22Rv1 (cell line): ENCODE results near the gene NOXO1.

Experiments
- ZFX ChIP-seq: fragments of 450-650 bp; IDR thresholded peaks from 2 replicates; pipeline ENCODE4 v1.6.1; 2017; ENCODE audit warnings: antibody characterized with exemption, borderline replicate concordance
- TF ChIP-seq, protein P1 (sequence below): fragments of 450-650 bp; IDR thresholded peaks from 2 replicates; pipeline ENCODE4 v1.5.1; 2017; ENCODE audit warnings: mild to moderate bottlenecking

DNA sequence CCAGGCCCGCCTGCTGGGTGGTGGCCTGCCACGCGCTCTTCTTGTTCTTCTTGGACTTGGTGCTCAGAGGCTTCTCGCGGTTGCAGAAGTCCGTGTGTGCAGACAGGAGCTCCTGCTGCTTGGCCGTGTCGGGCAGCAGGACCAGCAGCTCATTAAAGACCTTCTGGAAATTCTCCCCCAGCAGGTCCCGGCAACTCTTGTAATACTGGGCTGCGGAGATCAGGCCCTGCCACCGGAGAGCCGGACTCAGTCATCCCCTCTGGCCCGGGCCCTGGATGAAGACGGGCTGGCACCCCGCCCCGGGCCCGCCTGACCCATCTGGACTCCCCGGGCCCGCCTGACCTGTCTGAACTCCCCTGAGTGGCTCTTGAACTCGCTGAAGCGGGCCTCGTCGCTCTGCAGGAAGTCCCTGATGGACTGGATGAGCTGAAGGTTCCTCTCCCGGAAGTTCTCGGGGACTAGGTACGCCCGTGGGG, 17.1 kb upstream of the NOXO1 start:
- TF ChIP-seq, protein P1, sequence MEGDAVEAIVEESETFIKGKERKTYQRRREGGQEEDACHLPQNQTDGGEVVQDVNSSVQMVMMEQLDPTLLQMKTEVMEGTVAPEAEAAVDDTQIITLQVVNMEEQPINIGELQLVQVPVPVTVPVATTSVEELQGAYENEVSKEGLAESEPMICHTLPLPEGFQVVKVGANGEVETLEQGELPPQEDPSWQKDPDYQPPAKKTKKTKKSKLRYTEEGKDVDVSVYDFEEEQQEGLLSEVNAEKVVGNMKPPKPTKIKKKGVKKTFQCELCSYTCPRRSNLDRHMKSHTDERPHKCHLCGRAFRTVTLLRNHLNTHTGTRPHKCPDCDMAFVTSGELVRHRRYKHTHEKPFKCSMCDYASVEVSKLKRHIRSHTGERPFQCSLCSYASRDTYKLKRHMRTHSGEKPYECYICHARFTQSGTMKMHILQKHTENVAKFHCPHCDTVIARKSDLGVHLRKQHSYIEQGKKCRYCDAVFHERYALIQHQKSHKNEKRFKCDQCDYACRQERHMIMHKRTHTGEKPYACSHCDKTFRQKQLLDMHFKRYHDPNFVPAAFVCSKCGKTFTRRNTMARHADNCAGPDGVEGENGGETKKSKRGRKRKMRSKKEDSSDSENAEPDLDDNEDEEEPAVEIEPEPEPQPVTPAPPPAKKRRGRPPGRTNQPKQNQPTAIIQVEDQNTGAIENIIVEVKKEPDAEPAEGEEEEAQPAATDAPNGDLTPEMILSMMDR: no peak
- TF ChIP-seq ZFX: no peak
